Measurements from ENCODE around the gene PAK5. TPM values are rescaled to one million over a fixed set of nuclear protein-coding genes. Genes with fewer than 3 reads are reported as not detected.

The PAK5 gene
- total and polyA plus RNA-seq, 2 donors (not counting 1 experiment from before 2014, with no cell fraction given), result not detected

GRCh38 chr20:9637889-9638288, 201.0 kb downstream of the PAK5 start:
- TF ChIP-seq CTCF (conservative IDR thresholded peaks at IDR 0.05 in 1 of 2, IDR thresholded peaks at IDR 0.05 in 1 of 2; ENCODE audit: low read depth in 1 of 2, low read length in 2 of 2), result no peak
- no peak for TF ChIP-seq EZH2 (IDR thresholded peaks at IDR 0.05; ENCODE audit: low read length, missing control alignments)
- no peak overlapping the region for H2AFZ ChIP-seq (ENCODE audit: low read length)
- no peak for DNase-seq (ENCODE audit: low read depth in 2 of 2)

GRCh38 chr20:9635750-9636149, 203.1 kb downstream of the PAK5 start:
- H3K79me2 ChIP-seq (ENCODE audit: control insufficient read depth, insufficient read depth, low read length), result no peaks in the 10 kb centered on the region
- no peaks in the 10 kb centered on the region for H3K4me1 ChIP-seq (ENCODE audit: control insufficient read depth, extremely low read depth, insufficient read depth, low read length)
- H3K4me3 ChIP-seq (replicated peaks in 1 of 4; ENCODE audit: control extremely low read depth in 1 of 4, insufficient read depth in 1 of 4, low read depth in 3 of 4, low read length in 4 of 4), result no peak overlapping the region
- no peaks in the 10 kb centered on the region for H3K27me3 ChIP-seq (ENCODE audit: control insufficient read depth, insufficient read depth, low read length)
- no peak overlapping the region for H3K4me2 ChIP-seq (ENCODE audit: extremely low read depth, insufficient read depth, low read length)
- DNase-seq (ENCODE audit: low read depth in 2 of 2), result no peak
- no peak for TF ChIP-seq CTCF (conservative IDR thresholded peaks at IDR 0.05 in 1 of 2, IDR thresholded peaks at IDR 0.05 in 1 of 2; ENCODE audit: low read depth in 1 of 2, low read length in 2 of 2)
- TF ChIP-seq EZH2 (IDR thresholded peaks at IDR 0.05; ENCODE audit: low read length, missing control alignments), result no peak
- H3K36me3 ChIP-seq (ENCODE audit: control insufficient read depth, insufficient read depth, low read length), result no peaks in the 10 kb centered on the region
- H2AFZ ChIP-seq (ENCODE audit: low read length), result no peak overlapping the region
- no peak overlapping the region for H3K9ac ChIP-seq (ENCODE audit: insufficient read depth, low read length)
- H4K20me1 ChIP-seq (ENCODE audit: control insufficient read depth, extremely low read depth, insufficient read depth, low read length), result no peaks in the 10 kb centered on the region
- no peak overlapping the region for H3K27ac ChIP-seq (ENCODE audit: insufficient read depth, low read length)
- no peaks in the 10 kb centered on the region for H3K9me3 ChIP-seq (ENCODE audit: control insufficient read depth, insufficient read depth, low read depth, low read length)

More at GRCh38 chr20:9637889-9638288, 201.0 kb downstream of the PAK5 start:
- Histone ChIP-seq H3K4me3 (replicated peaks in 1 of 4; ENCODE audit: control extremely low read depth in 1 of 4, insufficient read depth in 1 of 4, low read depth in 3 of 4, low read length in 4 of 4) (no peak overlapping the region), H3K36me3 (ENCODE audit: control insufficient read depth, insufficient read depth, low read length) (no peaks in the 10 kb centered on the region), H3K4me1 (ENCODE audit: control insufficient read depth, extremely low read depth, insufficient read depth, low read length) (no peaks in the 10 kb centered on the region), H3K4me2 (ENCODE audit: extremely low read depth, insufficient read depth, low read length) (no peak overlapping the region), H3K9me3 (ENCODE audit: control insufficient read depth, insufficient read depth, low read depth, low read length) (no peaks in the 10 kb centered on the region), H3K27ac (ENCODE audit: insufficient read depth, low read length) (no peak overlapping the region), H3K27me3 (ENCODE audit: control insufficient read depth, insufficient read depth, low read length) (no peaks in the 10 kb centered on the region), H3K9ac (ENCODE audit: insufficient read depth, low read length) (no peak overlapping the region), H4K20me1 (ENCODE audit: control insufficient read depth, extremely low read depth, insufficient read depth, low read length) (no peaks in the 10 kb centered on the region), H3K79me2 (ENCODE audit: control insufficient read depth, insufficient read depth, low read length) (no peaks in the 10 kb centered on the region)

- no peaks in the 10 kb centered on the region for H3K27me3 ChIP-seq (ENCODE audit: control insufficient read depth, insufficient read depth, low read length)
- no peaks in the 10 kb centered on the region for H4K20me1 ChIP-seq (ENCODE audit: control insufficient read depth, extremely low read depth, insufficient read depth, low read length)
- no peak overlapping the region for H2AFZ ChIP-seq (ENCODE audit: low read length)
- no peaks in the 10 kb centered on the region for H3K79me2 ChIP-seq (ENCODE audit: control insufficient read depth, insufficient read depth, low read length)
- TF ChIP-seq CTCF (conservative IDR thresholded peaks at IDR 0.05 in 1 of 2, IDR thresholded peaks at IDR 0.05 in 1 of 2; ENCODE audit: low read depth in 1 of 2, low read length in 2 of 2), result no peak
- no peak for TF ChIP-seq EZH2 (IDR thresholded peaks at IDR 0.05; ENCODE audit: low read length, missing control alignments)
- H3K9ac ChIP-seq (ENCODE audit: insufficient read depth, low read length), result no peak overlapping the region
- H3K4me2 ChIP-seq (ENCODE audit: extremely low read depth, insufficient read depth, low read length), result no peak overlapping the region
- no peak for DNase-seq (ENCODE audit: low read depth in 2 of 2)
- no peaks in the 10 kb centered on the region for H3K36me3 ChIP-seq (ENCODE audit: control insufficient read depth, insufficient read depth, low read length)
- no peak overlapping the region for H3K4me3 ChIP-seq (replicated peaks in 1 of 4; ENCODE audit: control extremely low read depth in 1 of 4, insufficient read depth in 1 of 4, low read depth in 3 of 4, low read length in 4 of 4)
- H3K4me1 ChIP-seq (ENCODE audit: control insufficient read depth, extremely low read depth, insufficient read depth, low read length), result no peaks in the 10 kb centered on the region
- no peaks in the 10 kb centered on the region for H3K9me3 ChIP-seq (ENCODE audit: control insufficient read depth, insufficient read depth, low read depth, low read length)
- no peak overlapping the region for H3K27ac ChIP-seq (ENCODE audit: insufficient read depth, low read length)
Measured at GRCh38 chr20:9634327-9634726, 204.5 kb downstream of the PAK5 start.
